HG02943 (cell line): ENCODE measurements around the gene HACD1.
"Not testable (repeated sequence)": the region's sequence is repeated elsewhere in the genome, so short reads cannot be mapped to it uniquely, and the experiment has no call there.

Experiments used
- ATAC-seq: cut with Tn5 transposase; IDR thresholded peaks from one replicate; pipeline ENCODE4 v1.9.1; 2021; ENCODE audit warnings: mild to moderate bottlenecking, low read depth, moderate library complexity; ENCODE audit not compliant: unreplicated experiment

Gene HACD1

DNA sequence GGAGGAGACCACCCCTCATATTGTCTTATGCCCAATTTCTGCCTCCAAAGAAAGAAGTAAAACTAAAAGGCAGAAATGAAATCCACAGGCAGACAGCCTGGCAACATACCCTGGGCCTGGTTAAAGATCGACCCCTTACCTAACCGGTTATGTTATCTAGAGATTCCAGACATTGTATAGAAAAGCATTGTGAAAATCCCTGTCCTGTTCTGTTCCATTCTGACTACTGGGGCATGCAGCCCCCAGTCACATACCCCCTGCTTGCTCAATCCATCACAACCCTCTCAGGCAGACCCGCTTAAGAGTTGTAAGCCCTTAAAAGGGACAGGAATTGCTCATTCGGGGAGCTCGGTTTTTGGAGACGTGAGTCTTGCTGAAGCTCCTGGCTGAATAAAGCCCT, 29.9 kb downstream of the HACD1 start:
- ATAC-seq: not testable (repeated sequence)

DNA sequence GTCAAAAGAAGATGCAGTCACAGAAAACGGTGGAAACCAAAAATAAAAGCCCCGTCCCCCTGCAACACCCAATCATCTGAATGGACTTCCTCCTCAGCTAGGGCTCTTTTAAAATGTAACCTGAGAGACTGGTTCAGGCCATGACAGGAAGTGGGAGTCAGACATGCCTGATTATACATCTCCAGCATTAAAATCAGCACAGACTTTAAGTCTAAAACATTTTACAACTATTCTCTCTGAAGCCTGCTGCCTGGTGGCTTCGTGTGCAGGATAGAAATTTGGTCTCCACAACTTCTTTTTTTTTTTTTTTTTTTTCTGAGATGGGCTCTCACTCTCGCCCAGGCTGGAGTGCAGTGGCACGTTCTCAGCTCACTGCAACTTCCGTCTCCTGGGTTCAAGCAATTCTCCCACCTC, 30.3 kb downstream of the HACD1 start:
- peak; percentile 59 for ATAC-seq

DNA sequence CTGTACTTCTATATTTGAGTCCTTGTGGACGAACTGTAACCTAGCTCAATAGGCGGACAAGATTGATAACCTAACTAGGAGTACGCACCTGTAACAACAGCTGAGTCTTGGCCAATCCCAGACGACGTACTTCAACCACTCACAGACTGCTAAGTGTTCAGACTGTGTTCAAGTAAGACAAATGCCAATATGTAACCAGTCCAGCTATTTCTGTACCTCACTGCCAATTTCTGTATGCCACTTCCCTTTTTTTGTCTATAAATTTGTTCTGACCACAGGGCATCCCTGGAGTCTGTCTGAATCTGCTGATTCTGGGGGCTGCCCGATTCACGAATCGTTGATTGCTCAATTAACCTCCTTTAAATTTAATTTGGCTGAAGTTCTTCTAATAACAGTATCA, 32.2 kb downstream of the HACD1 start:
- peak; percentile 83 for ATAC-seq

DNA sequence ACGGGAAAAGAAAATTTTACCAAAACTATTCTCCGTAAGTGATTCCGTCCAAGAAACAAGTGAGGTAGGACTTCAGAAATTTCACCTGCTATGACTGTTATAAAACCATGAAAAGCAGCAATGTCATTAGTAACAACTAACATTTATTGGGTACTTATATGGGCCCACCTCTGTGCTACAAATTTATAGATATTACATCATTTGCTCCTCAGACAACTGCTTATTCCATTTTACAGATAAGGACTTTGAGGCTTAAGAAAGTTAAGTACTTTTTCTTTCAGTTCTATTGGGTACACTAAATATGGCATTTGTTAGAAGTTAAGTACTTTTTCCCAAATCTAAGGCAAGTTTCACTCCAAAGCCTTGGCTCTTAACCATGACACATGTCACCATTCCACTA, 36.3 kb downstream of the HACD1 start:
- no peak for ATAC-seq

DNA sequence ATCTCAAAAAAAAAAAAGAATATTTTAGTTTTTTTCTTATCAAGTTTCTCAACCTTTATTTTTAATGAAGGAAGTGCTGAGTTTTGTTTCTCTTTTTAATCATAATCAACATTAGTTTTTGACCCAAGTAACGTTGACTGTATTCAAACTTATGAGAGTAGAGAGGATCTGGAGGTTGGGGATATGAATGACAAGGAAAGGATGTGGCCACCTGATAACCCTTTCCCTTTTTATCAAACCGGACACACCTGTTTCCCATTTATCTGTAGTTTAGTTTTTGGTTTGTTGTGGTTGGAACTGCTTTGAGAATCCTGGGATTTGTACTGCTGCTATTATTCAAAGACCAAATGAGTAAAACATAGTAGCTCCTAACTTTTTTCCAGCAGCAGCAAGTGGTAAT, 38.6 kb downstream of the HACD1 start:
- ATAC-seq: no peak

DNA sequence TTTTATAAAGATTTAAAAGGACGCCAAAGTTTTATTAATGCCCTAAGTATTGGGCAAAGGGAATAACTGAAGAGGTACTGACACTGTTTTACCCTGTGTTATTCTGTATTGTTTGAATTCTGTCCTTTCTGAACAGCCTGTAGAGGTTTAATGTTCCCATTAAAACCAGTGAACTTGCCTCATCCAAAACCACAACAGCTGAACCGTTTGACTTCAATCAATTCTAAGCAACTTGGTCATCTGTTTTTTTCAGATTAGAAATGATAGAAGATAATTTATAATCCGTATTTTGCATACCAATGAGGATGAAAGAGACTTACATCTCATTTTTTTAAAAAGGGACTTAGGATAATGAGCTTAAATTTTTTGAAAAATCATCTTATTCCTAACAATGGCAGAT, 40.4 kb downstream of the HACD1 start:
- no peak for ATAC-seq

DNA sequence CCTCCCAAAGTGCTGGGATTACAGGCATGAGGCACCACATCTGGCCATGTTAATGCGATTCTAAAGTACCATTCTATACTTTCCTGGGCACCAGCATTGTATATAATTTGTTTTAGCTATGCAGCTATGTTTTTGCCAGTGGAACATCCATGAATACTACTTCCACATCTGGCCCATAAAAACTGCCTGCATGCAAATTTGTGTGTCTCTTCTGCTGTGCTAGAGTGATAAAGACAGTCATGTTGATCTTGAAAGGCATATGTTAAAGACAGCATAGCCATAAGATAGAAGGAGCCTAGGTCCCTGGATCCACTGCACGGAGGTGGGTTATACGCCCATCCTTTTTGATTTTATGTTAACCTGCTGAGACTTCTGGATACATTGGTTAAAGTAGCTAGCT, 52.3 kb downstream of the HACD1 start:
- ATAC-seq: no peak

DNA sequence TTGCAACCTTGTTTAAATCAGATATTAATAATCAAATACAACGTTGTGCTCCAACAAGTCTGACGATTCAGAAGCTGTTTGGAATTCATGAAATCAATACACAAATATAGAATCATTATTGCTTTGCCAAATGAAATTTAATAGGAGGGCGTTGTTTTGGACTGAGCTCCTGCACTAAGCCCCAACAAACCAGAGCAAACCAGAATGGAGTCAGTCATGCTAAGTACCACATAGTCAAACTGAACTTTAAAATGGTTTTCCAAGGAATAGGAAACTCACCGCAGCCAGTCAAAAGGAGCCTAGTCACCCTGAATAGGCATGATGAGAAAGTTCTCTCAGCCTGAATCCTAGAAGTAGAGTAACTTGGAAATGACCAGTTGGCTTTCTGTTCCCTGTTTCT, 53.7 kb downstream of the HACD1 start:
- no peak for ATAC-seq

DNA sequence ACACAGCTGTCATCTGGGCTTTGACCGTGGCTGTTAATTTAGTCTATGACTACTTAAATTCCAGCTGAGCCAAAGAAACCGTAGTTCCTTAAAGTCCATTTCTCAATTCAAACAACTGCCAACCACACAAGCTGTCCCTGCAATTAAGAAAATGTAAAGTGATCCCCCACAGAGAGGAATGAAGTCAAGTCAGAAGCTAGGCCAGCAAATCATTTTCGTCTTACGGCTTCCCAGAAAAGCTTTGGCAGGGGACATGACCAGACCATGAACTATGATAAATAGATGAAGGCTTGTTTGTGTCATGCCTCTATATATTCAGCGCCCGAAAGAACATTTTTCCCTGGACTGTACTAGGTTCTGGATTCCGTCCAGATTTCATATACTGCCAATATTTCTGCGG, 54.6 kb downstream of the HACD1 start:
- ATAC-seq: no peak

DNA sequence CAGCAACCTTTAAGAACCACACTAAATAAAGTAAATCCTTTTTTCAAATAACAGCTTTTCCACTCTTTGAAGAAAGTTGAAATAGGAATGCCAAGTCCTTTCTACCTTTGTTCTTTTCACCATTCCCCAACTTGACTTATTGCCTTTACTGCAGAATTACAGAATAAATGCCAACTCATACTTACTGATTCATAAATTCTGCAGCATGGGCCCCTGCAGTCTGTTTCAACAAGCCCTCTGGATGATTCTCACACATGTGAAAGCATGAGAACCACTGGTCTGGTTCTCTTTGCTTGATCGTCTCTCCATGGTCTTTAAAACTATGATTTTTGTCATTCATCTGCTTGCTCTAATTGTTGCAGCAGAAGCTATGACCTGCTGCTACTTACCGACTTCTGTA, 56.1 kb downstream of the HACD1 start:
- no peak for ATAC-seq

DNA sequence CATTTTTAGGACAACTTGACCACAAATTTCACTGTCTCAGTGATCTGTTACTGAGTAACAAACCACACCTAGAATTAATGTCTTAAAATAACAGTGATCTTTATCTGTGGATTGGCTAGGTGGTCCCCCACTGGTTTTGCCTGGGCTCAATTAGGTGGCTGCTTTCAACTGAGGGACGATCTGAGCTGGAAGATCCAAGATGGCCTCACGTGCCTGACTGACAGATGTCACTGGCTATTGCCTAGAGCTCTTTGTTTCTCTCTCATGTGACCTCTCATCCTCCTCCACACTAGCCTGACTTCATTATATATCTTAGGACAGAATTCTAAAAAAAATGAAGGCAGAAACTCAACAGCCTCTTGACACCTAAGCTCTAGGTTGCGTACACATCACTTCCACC, 59.7 kb downstream of the HACD1 start:
- ATAC-seq: no peak

DNA sequence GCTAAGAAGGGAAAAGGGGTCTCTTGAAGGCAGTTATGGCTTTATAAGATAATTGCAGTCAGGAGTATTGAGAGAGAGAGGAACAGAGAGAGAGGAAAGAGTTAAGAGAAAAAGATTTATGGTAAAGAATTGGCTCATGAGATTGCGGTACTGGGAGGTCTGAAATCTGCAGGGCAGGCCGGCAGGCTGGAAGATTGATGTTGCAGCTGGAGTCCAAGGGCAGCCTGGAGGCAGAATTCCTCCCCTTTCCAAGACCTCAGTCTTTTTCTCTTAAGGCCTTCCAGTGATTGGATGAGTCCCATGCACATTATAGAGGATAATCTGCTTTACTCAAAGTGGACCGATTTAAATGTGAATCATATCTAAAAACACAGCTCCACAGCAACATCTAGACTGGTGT, 68.4 kb downstream of the HACD1 start:
- ATAC-seq: no peak

DNA sequence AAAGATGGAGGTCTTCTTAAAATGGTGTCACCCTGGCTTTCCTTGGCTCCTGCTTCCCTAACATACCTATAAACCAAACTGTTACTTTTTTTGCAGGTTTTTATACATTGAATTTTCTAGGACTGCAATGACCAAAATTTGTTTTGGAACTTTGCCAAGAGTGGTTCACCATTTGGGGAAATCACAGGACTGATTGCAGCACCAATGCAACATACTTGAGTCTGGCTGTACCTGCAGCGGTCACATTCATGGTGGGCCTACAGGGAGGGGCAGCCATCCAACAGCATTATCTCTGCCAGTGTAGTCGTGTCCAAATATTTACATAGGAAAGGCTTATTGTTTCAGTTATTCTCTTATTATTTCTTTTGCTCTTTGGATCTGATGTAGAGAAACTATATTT, 69.0 kb downstream of the HACD1 start:
- no peak for ATAC-seq

DNA sequence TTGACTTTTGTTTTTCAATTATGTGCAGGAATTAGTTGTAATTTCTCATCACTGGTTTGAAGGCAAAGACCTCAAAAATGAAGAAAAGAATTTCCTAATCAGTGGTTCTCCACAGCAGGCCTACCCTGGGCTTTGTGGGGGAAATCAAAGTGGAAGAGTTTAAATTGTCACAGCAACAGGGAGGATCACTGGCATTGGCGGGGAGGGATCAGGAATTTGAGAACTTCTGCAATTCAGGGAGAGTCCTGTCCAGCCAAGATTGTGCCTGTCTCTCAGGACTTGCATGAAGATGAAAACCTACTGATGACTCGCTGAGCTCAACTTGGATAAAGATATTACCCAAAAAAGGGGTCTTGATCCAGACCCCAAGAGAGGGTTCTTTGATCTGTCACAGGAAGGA, 70.1 kb downstream of the HACD1 start:
- ATAC-seq: no peak

DNA sequence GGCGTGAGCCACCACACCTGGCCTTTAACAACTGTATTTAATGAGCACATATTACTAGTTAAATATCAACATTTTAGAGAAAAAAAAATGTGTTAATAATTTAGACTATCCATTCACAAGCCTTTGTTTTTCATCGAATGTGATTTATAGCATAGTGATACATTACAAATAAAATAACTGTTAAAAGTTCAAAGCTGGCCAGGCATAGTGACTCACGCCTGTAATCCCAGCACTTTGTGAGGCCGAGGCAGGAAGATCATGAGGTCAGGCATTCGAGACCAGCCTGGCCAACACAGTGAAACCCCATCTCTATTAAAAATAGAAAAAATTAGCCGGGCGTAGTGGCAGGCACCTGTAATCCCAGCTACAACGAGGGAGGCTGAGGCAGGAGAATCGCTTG, 72.7 kb downstream of the HACD1 start:
- no peak for ATAC-seq
